Fibroblast of lung (primary cell): ENCODE data around the gene SLC17A2. TPM values are rescaled to one million over a fixed set of nuclear protein-coding genes. Genes with fewer than 3 reads are reported as not detected.
A peak's percentile ranks its signal among the peaks of the same experiment; 100 is the strongest.

Source experiments
- DNase-seq, 2 donors: peaks; one replicate each; pipeline versions ENCODE4 v3.0.0 to v3.0.0-alpha.2; 2010; ENCODE audit warnings: low read depth in 2 of 2
- H2AFZ ChIP-seq: 2 replicates; pipeline ENCODE4 v1.5.1; 2012; ENCODE audit warnings: low read length, control low read depth, inconsistent platforms
- H3K27ac ChIP-seq: 2 replicates; pipeline ENCODE4 v1.5.1; 2011; ENCODE audit warnings: low read length, control low read depth; ENCODE audit not compliant: insufficient read depth
- H3K27me3 ChIP-seq: 2 replicates; pipeline ENCODE4 v1.5.1; 2011; ENCODE audit warnings: mild to moderate bottlenecking, low read length; ENCODE audit not compliant: control insufficient read depth, insufficient read depth
- H3K36me3 ChIP-seq: 2 replicates; pipeline ENCODE4 v1.5.1; 2011; ENCODE audit warnings: low read length; ENCODE audit not compliant: control insufficient read depth, insufficient read depth
- H3K4me1 ChIP-seq: 2 replicates; pipeline ENCODE4 v1.5.1; 2011; ENCODE audit warnings: low read length; ENCODE audit not compliant: control insufficient read depth, insufficient read depth; ENCODE audit errors: extremely low read depth
- H3K4me2 ChIP-seq: 2 replicates; pipeline ENCODE4 v1.5.1; 2011; ENCODE audit warnings: low read length, control low read depth; ENCODE audit not compliant: insufficient read depth; ENCODE audit errors: extremely low read depth
- H3K4me3 ChIP-seq, 4 experiments: fragments of 200-600 bp in 1 of 4; sonication (generic) in 1 of 4; replicated peaks in 1 of 4; 2 replicates each; pipeline ENCODE4 v1.5.1; 2011 to 2016; ENCODE audit warnings: low read length in 4 of 4, low read depth in 3 of 4, mild to moderate bottlenecking in 3 of 4, control low read depth in 2 of 4, inconsistent platforms in 1 of 4, mixed read lengths in 1 of 4; ENCODE audit not compliant: insufficient read depth in 1 of 4; ENCODE audit errors: control extremely low read depth in 1 of 4
- H3K79me2 ChIP-seq: 2 replicates; pipeline ENCODE4 v1.5.1; 2012; ENCODE audit warnings: mild to moderate bottlenecking, low read length, inconsistent platforms; ENCODE audit not compliant: control insufficient read depth, insufficient read depth
- H3K9ac ChIP-seq: 2 replicates; pipeline ENCODE4 v1.5.1; 2011; ENCODE audit warnings: mild to moderate bottlenecking, low read length, control low read depth; ENCODE audit not compliant: insufficient read depth
- H3K9me3 ChIP-seq: 2 replicates; pipeline ENCODE4 v1.5.1; 2012; ENCODE audit warnings: low read depth, low read length; ENCODE audit not compliant: control insufficient read depth, insufficient read depth
- H4K20me1 ChIP-seq: 2 replicates; pipeline ENCODE4 v1.5.1; 2011; ENCODE audit warnings: low read length; ENCODE audit not compliant: control insufficient read depth, insufficient read depth; ENCODE audit errors: extremely low read depth
- CTCF ChIP-seq, 2 donors: IDR thresholded peaks in 1 of 2; conservative IDR thresholded peaks in 1 of 2; 1 replicate in 1 of 2; 2 replicates in 1 of 2; pipeline ENCODE4 v1.5.1; 2011 to 2012; ENCODE audit warnings: low read length in 2 of 2, control low read depth in 1 of 2, inconsistent platforms in 1 of 2, low read depth in 1 of 2, mild to moderate bottlenecking in 1 of 2
- EZH2 ChIP-seq: IDR thresholded peaks from 2 replicates; pipeline ENCODE4 v1.5.1; 2012; ENCODE audit warnings: low read length, control low read depth, mild to moderate bottlenecking; ENCODE audit errors: missing control alignments
- polyA plus RNA-seq, 2 donors: library from polyadenylated mRNA; depleted of rRNA in 1 of 2; stranded (reverse) in 1 of 2; unstranded in 1 of 2; fragments of >200 nt; gene quantifications; 2 replicates each; pipeline ENCODE4 v1.2.1, GENCODE V29; 2011 to 2012; ENCODE audit warnings: missing spikeins in 1 of 2
- total RNA-seq: library from RNA; depleted of rRNA; stranded (reverse); fragments of >200 nt; gene quantifications from 2 replicates; pipeline ENCODE4 v1.2.1, GENCODE V29; 2014

The SLC17A2 gene
- total and polyA plus RNA-seq, 2 donors (not counting 1 experiment from before 2014, with no cell fraction given): not detected

DNA sequence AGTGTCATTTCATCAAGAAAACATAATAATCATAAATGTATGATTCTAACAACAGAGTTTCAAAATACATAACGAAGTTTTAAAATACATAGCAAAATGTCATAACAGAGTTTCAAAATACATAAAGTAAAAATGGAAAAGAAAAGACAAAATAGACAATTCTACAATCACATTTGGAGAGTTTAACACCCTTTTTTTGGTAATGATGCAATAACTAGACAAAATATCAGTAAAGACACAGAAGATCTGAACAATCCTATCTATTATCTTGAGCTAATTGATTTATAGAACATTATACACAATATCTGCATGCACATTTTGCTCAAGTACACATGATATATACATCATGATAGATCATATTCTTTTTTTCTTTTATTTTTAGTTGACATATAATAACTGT, 13.4 kb upstream of the SLC17A2 start:
- Histone ChIP-seq H4K20me1 (no peaks in the 10 kb centered on the region), H3K4me2 (no peak overlapping the region), H3K9me3 (no peaks in the 10 kb centered on the region), H3K79me2 (no peaks in the 10 kb centered on the region), H3K9ac (no peak overlapping the region), H3K4me3 (no peak overlapping the region), H3K36me3 (no peaks in the 10 kb centered on the region), H2AFZ (no peak overlapping the region), H3K4me1 (no peaks in the 10 kb centered on the region), H3K27me3 (no peaks in the 10 kb centered on the region), H3K27ac (no peak overlapping the region)
- TF ChIP-seq EZH2: no peak
- TF ChIP-seq CTCF (conservative IDR thresholded peaks at IDR 0.05 in 1 of 2, IDR thresholded peaks at IDR 0.05 in 1 of 2; ENCODE audit: low read depth in 1 of 2, low read length in 2 of 2): no peak
- DNase-seq: no peak

- Histone ChIP-seq H3K36me3 (no peaks in the 10 kb centered on the region), H3K27ac (no peak overlapping the region), H3K4me1 (no peaks in the 10 kb centered on the region), H3K79me2 (no peaks in the 10 kb centered on the region), H3K4me2 (no peak overlapping the region), H2AFZ (no peak overlapping the region), H3K27me3 (no peaks in the 10 kb centered on the region), H4K20me1 (no peaks in the 10 kb centered on the region), H3K4me3 (no peak overlapping the region), H3K9me3 (no peaks in the 10 kb centered on the region), H3K9ac (no peak overlapping the region)
- peak; percentile 12 to 82 for DNase-seq
- TF ChIP-seq CTCF (conservative IDR thresholded peaks at IDR 0.05 in 1 of 2, IDR thresholded peaks at IDR 0.05 in 1 of 2; ENCODE audit: low read depth in 1 of 2, low read length in 2 of 2) (peak; percentile 49 to 67), EZH2 (no peak)
Observed at GRCh38 chr6:25942561-25943147, 12.2 kb upstream of the SLC17A2 start.

- Histone ChIP-seq H3K4me2 (no peak overlapping the region), H3K79me2 (no peaks in the 10 kb centered on the region), H3K9me3 (no peaks in the 10 kb centered on the region), H2AFZ (no peak overlapping the region), H3K27ac (no peak overlapping the region), H3K4me1 (no peaks in the 10 kb centered on the region), H3K4me3 (no peak overlapping the region), H3K9ac (no peak overlapping the region), H3K36me3 (no peaks in the 10 kb centered on the region), H3K27me3 (no peaks in the 10 kb centered on the region), H4K20me1 (no peaks in the 10 kb centered on the region)
- DNase-seq: no peak
- no peak for TF ChIP-seq CTCF (conservative IDR thresholded peaks at IDR 0.05 in 1 of 2, IDR thresholded peaks at IDR 0.05 in 1 of 2; ENCODE audit: low read depth in 1 of 2, low read length in 2 of 2)
- no peak for TF ChIP-seq EZH2
Observed at GRCh38 chr6:25939593-25939992, 9.1 kb upstream of the SLC17A2 start.
